HL-60 (cell line): ENCODE results near the gene COL25A1.

Source experiments
- DNase-seq, 2 experiments: peaks; one replicate each; pipeline ENCODE4 v3.0.0-alpha.2; 2010 to 2020; ENCODE audit warnings: low read depth in 1 of 2, low spot score in 1 of 2
- H3K27ac ChIP-seq: fragments of 250-450 bp; sonication (Bioruptor Pico); replicated peaks from 2 replicates; pipeline ENCODE4 v1.5.1; 2020; ENCODE audit warnings: mild to moderate bottlenecking, moderate library complexity
- H3K27me3 ChIP-seq: fragments of 250-450 bp; sonication (Bioruptor Pico); 2 replicates; pipeline ENCODE4 v1.5.1; 2021; ENCODE audit warnings: mild to moderate bottlenecking, moderate library complexity; ENCODE audit not compliant: insufficient read depth, poor library complexity, severe bottlenecking
- H3K4me3 ChIP-seq: replicated peaks from 2 replicates; pipeline ENCODE4 v1.5.1; 2011; ENCODE audit warnings: mild to moderate bottlenecking, control low read depth, low read length; ENCODE audit not compliant: insufficient read depth
- CTCF ChIP-seq: IDR thresholded peaks from one replicate; pipeline ENCODE4 v1.5.1; 2011; ENCODE audit warnings: low read length, control low read depth, inconsistent platforms; ENCODE audit not compliant: insufficient read depth
- GABPA ChIP-seq: IDR thresholded peaks from 2 replicates; pipeline ENCODE4 v1.6.1; 2012; ENCODE audit warnings: low read depth
- POLR2AphosphoS5 ChIP-seq: IDR thresholded peaks from 2 replicates; pipeline ENCODE4 v1.6.1; 2012; ENCODE audit warnings: low read depth
- REST ChIP-seq: IDR thresholded peaks from 2 replicates; pipeline ENCODE4 v1.6.1; 2012; ENCODE audit warnings: low read depth; ENCODE audit not compliant: insufficient replicate concordance
- SPI1 ChIP-seq: IDR thresholded peaks from 2 replicates; pipeline ENCODE4 v1.6.1; 2012; ENCODE audit warnings: low read depth, mild to moderate bottlenecking, borderline replicate concordance

Gene COL25A1

GRCh38 chr4:109162759-109163158, 139.7 kb downstream of the COL25A1 start:
- Histone ChIP-seq H3K27ac (no peak overlapping the region), H3K27me3 (no peaks in the 10 kb centered on the region), H3K4me3 (no peak overlapping the region)
- no peak for DNase-seq
- TF ChIP-seq POLR2AphosphoS5 (no peak), SPI1 (no peak), REST (no peak), GABPA (no peak), CTCF (no peak)

GRCh38 chr4:109160494-109160893, 142.0 kb downstream of the COL25A1 start:
- H3K4me3 ChIP-seq: no peak overlapping the region
- no peak for DNase-seq
- no peak overlapping the region for H3K27ac ChIP-seq
- H3K27me3 ChIP-seq: no peaks in the 10 kb centered on the region
- TF ChIP-seq GABPA (no peak), CTCF (no peak), REST (no peak), POLR2AphosphoS5 (no peak), SPI1 (no peak)

- no peak for DNase-seq
- Histone ChIP-seq H3K27me3 (no peaks in the 10 kb centered on the region), H3K27ac (no peak overlapping the region), H3K4me3 (no peak overlapping the region)
- no peak for TF ChIP-seq SPI1
- TF ChIP-seq POLR2AphosphoS5: no peak
- TF ChIP-seq GABPA: no peak
- TF ChIP-seq REST: no peak
- no peak for TF ChIP-seq CTCF
These were observed 144.8 kb downstream of the COL25A1 start for GRCh38 chr4:109157696-109158095.
